GM12874 (cell line): ENCODE data around the gene RING1.

Experiments
- CTCF ChIP-seq: IDR thresholded peaks from 2 replicates; pipeline ENCODE4 v1.5.1; 2011; ENCODE audit warnings: low read depth, mild to moderate bottlenecking, control low read depth, low read length, moderate library complexity; ENCODE audit not compliant: insufficient read depth

Gene RING1

GRCh38 chr6:33185190-33185589 is 23.1 kb upstream of the RING1 start:
- TF ChIP-seq CTCF = no peak

GRCh38 chr6:33185654-33186187 is 22.6 kb upstream of the RING1 start:
- TF ChIP-seq CTCF = no peak

- no peak for TF ChIP-seq CTCF
These were observed 20.5 kb upstream of the RING1 start for GRCh38 chr6:33187809-33188208.

- no peak for TF ChIP-seq CTCF
These were observed 19.1 kb upstream of the RING1 start for GRCh38 chr6:33189164-33189563.

GRCh38 chr6:33189625-33190448 is 18.5 kb upstream of the RING1 start:
- TF ChIP-seq CTCF = no peak

GRCh38 chr6:33190504-33191107 is 17.7 kb upstream of the RING1 start:
- no peak for TF ChIP-seq CTCF

GRCh38 chr6:33191383-33192104 is 16.8 kb upstream of the RING1 start:
- TF ChIP-seq CTCF = no peak
